HUES64 (cell line): ENCODE measurements around the gene HOXC5.

Source experiments
- H3K27ac ChIP-seq: 2 replicates; pipeline ENCODE4 v1.7.0; 2013; ENCODE audit warnings: low read depth, low read length, inconsistent platforms
- H3K27me3 ChIP-seq: 2 replicates; pipeline ENCODE4 v1.6.1; 2013; ENCODE audit warnings: mild to moderate bottlenecking, low read length; ENCODE audit not compliant: insufficient read depth
- H3K36me3 ChIP-seq: 2 replicates; pipeline ENCODE4 v1.6.1; 2013; ENCODE audit warnings: mild to moderate bottlenecking, low read length; ENCODE audit not compliant: insufficient read depth
- H3K4me1 ChIP-seq: 2 replicates; pipeline ENCODE4 v1.6.1; 2013; ENCODE audit warnings: mild to moderate bottlenecking, low read length, moderate library complexity; ENCODE audit not compliant: insufficient read depth
- H3K4me3 ChIP-seq: 2 replicates; pipeline ENCODE4 v1.5.1; 2013; ENCODE audit warnings: mild to moderate bottlenecking, low read length, moderate library complexity
- H3K9ac ChIP-seq: 2 replicates; pipeline ENCODE4 v1.6.1; 2013; ENCODE audit warnings: mild to moderate bottlenecking, low read depth, low read length
- H3K9me3 ChIP-seq: 2 replicates; pipeline ENCODE4 v1.6.1; 2013; ENCODE audit warnings: low read depth, low read length; ENCODE audit not compliant: insufficient read depth
- WGBS: fragments of 150-250, 120-280 bp; methylation state at CpG from one replicate; pipeline ENCODE4 v1.1.7; 2013; ENCODE audit warnings: missing lambda C conversion rate; 5-methylcytosine and 5-hydroxymethylcytosine counted together

HOXC5 gene

GRCh38 chr12:54082397-54082892 lies 49.6 kb downstream of the HOXC5 start:
- Histone ChIP-seq H3K4me3 (no peak overlapping the region), H3K36me3 (no peaks in the 10 kb centered on the region), H3K27me3 (peaks cover 99% of the 10 kb centered on the region), H3K4me1 (peaks cover 3% of the 10 kb centered on the region; the same call in 1 of the 2 replicates), H3K9me3 (no peaks in the 10 kb centered on the region), H3K27ac (no peak overlapping the region), H3K9ac (no peak overlapping the region)
- 2% methylated on average over 21 of the region's 36 CpGs for WGBS
